Fibroblast of skin of scalp (primary cell): ENCODE measurements around the gene COMMD4. TPM values are rescaled to one million over a fixed set of nuclear protein-coding genes. Genes with fewer than 3 reads are reported as not detected.
"Not testable (repeated sequence)": the region's sequence is repeated elsewhere in the genome, so short reads cannot be mapped to it uniquely, and the experiment has no call there.

Source experiments
- DNase-seq: peaks from one replicate; pipeline ENCODE4 v3.0.0-alpha.2; 2013
- polyA plus RNA-seq, 2 experiments: library from polyadenylated mRNA; unstranded; fragments of 120-200 nt; gene quantifications; one replicate each; pipeline ENCODE4 v1.2.1, GENCODE V29; 2013; ENCODE audit not compliant: insufficient read length in 2 of 2

COMMD4 gene
- 71.6 TPM for polyA plus RNA-seq (2013, experiment 1 of 2; ENCODE audit: insufficient read length)
- 63.2 TPM for polyA plus RNA-seq (2013, experiment 2 of 2; ENCODE audit: insufficient read length)

DNA sequence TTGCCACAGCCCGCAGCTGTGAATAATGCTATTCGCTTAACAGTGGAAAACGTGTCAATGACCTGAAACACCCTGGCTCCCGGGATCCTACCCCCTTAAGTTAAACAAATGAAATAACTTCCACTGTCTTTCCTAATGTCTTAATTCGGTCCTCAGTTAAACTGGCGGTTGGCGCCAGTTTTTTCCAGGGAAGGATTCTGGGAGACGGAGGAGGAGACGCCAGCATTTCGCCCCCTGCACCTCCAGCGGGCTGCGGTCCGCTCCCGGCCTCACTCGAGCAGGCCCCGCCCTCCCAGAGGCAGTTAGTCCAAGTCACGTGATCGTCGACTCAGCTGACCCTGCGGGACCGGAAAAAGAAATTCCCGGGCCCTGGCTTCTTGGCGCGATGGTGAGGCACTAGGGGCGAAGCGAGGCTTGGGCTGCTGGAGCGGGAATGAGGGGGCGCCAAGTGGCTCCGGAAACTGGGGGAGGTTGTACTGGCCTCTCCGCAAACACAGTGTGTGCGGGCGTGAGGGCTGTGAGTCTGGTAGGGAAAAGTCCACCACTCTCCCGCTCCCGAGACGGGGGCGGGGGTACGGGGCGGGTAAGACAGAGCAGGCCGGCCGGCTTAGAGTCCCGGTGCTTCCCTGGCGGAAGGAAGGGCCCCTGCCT lies at the start of gene COMMD4:
COMMD4 (plus strand) TSS at position 359 of the 651 bp plus-strand sequence; CDS start at position 386, 27 bp downstream.
- DNase-seq: peak; percentile 98

DNA sequence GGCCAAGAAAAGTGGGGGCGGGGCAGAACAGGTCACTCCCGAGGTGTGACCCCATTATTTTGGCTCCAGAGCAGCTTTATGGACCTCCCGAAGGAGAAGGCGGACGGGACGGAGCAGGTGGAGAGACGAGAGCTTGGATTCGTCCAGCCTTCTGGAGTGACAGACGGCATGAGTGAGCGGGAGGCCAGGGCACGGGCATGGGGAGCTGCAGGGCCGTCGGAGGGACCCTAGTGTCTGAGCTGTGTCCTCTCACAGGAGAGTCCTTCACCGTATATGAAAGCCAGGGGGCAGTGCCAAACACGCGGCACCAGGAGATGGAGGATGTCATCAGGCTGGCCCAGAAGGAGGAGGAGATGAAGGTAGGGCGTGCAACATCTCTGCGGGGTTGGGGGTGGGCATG lies 42.2 kb upstream of the COMMD4 start:
- not testable (repeated sequence) for DNase-seq

DNA sequence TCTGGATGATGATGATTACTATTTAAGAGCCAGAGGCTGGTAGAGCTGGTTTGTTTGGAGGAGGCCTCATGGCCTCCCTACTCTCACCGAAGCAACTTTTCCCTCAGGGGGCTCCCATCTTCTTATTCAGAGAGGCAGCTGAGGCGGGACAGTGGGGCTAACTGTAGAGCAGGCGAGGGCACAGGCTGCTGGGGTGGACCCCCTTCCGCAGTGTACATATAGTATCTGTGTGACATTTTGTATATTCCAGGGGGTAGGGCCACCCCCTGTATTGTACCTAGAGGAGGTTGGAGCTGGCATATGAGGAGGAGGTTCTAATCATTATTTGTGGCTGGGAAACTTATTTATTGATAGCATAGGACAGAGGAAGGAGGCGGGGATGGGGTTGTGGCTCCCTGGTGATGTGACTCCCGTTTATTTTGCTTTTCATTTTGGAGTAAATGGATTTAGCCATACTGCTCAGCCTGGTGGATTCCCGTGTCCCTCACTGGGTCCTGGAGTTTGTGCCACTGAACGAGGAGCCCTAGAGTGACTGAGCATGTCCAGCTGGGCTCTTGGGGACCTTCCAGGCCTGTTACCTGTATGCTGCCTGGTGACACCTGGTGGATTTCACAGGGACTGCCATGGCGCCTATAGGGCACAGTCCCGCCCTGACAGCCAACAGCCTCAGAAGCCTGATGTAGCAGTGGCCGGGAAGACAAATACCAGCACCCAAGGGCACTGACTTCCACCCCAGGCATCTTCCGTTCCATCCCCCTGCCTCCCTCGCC lies 37.1 kb upstream of the COMMD4 start:
- DNase-seq: not testable (repeated sequence)

DNA sequence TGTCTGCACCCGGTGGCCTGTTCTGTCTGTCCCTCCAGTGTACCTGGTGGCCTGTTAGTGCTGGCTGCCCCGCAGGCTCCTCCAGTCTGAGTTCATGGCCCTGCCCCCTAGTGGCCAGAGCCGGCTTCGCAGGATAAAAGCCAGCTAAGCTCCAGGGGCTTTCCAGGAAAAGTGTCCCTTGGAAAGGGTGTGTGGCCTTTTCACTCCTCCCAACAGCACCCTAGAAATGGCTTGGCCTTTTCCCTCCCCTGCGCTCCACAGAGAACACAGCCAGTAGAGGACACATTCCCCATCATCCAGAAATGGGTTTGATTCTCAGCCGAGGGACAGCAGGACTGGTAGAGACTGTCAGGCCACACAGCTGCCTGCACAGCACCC lies 36.6 kb upstream of the COMMD4 start:
- DNase-seq: not testable (repeated sequence)

DNA sequence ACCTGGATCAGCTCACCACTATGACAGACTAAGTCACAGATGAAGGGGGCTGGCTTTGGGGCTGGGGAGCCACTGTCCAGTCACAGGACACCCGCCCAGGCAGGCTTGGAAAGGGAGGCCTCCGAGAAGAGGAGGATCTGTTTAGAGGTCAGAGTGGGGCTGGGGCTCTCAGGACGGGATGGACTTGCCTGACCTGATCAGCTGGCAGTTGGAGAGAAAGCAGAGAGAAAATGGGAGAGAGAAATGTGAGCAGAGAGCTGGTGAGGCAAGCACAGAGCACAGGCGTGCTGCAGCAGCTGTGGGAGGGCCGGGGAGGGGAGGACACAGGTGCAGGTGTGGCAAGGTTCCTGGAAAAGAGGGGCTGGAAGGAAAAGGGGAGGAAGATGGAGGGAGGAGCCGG lies 35.8 kb upstream of the COMMD4 start:
- DNase-seq: not testable (repeated sequence)

DNA sequence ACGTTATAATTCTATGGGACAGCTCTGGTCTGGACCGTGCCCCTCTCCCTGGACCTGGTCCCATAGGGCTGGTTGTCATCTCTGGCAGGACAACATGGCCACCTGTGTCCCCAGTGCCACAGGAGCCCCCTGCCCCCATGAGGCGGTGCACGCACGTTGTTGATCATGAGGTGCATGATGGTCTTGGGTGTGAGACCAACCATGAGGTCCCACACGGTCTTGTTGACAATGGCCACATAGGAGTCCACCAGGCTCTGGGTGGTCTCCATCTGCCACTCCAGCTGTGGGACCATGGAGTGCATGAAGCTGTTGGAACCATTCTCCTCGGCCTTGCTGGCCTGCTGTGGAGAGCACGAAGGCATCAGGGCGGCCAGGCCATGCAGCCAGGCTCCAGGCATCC lies 33.5 kb upstream of the COMMD4 start:
- no peak for DNase-seq

DNA sequence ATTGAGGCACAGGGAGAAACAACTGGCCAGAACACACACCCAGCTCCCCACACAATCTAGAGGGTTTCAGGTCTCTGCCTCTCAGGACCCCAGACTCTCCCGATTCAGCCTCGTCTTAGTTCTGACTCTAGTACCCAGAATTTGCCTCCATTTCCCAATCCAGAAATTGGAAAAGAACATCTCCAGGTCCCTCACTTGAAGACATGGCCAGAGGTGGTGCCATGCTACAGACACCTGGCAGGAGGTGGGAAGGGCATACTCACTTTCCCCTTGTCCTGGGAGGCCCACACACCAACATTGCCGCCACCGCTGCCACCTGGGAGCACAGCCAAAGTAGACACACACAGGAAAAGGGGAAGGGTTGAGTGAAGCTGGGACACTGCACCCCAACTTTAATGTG lies 33.1 kb upstream of the COMMD4 start:
- not testable (repeated sequence) for DNase-seq

DNA sequence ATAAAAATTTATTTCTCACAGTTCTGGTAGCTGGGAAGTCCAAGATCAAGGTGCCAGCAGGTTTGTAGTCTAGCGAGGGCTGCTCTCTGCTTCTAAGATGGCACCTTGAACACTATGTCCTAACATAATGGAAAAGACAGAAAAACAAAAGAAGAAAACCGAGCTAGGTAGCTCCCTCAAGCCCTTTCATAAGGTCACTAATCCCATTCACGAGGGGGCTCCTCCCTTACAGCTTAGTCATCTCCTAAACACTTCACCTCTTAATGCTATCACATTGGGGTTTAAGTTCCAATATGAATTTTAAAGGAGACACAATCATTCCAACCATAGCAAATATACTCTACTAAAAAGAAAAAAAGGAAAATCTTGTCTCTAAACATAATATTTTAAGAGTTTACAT lies 29.7 kb upstream of the COMMD4 start:
- DNase-seq: no peak

DNA sequence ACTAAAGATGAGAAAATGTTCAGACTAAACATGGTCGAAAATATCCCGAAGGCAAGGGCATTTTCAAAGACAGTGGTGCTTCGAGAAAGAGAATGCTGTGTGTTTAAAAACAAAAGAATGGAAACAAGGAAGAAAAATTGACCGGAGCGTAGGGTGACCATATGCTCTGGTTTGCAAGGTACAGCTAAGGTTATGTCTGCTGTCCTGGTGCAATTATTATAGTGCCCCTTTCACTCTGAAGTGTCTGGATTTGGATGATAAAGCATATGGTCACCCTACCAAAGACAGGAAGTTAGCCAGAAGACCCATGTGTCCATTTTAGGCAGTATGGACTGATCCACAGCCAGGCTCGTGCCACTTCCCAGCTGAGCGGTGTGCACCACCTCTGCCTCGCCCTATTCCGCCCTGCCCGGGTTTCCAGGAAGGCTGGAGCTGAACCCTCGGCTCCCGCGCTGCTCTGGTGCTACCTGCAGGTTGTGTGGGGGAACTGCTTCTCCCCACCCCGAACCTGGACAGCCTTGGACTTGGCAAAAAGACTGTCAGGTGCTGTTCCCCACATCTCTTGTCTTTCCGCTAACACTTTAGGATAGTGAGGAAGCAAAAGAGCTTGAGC lies 28.0 kb upstream of the COMMD4 start:
- peak; percentile 15 for DNase-seq

DNA sequence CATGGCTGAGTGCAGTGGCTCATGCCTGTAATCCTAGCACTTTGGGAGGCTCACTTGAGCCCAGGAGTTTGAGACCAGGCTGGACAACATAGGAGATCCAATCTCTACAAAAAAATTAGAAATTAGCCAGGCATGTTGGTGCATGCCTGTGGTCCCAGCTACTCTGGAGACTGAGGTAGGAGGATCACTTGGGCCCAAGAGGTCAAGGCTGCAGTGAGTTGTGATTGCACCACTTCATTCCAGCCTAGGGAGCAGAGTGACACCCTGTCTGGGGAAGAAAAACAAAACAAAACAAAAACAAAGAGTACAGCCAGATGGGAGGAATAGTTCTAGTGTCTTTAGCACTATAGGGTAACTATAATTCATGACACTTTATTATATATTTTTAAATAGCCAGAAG lies 26.2 kb upstream of the COMMD4 start:
- DNase-seq: peak; percentile 13

DNA sequence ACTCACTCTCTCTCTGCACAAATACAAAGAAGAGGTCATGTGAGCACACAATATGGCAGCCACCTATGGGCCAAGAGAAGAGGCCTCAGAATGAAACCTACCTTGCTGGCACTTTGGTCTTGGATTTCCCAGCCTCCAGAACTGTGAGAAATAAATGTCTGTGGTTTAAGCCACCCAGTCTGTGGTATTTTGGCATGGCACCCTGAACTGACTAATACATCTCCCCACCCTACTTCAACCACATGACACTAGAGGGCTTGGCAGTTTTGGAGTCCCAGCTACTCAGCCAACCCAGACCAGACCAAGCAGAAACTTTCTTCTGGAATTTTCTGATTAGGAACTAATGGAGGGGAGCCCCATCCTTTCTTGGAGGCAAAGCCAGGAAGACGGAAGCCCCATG lies 23.3 kb upstream of the COMMD4 start:
- peak; percentile 48 for DNase-seq

DNA sequence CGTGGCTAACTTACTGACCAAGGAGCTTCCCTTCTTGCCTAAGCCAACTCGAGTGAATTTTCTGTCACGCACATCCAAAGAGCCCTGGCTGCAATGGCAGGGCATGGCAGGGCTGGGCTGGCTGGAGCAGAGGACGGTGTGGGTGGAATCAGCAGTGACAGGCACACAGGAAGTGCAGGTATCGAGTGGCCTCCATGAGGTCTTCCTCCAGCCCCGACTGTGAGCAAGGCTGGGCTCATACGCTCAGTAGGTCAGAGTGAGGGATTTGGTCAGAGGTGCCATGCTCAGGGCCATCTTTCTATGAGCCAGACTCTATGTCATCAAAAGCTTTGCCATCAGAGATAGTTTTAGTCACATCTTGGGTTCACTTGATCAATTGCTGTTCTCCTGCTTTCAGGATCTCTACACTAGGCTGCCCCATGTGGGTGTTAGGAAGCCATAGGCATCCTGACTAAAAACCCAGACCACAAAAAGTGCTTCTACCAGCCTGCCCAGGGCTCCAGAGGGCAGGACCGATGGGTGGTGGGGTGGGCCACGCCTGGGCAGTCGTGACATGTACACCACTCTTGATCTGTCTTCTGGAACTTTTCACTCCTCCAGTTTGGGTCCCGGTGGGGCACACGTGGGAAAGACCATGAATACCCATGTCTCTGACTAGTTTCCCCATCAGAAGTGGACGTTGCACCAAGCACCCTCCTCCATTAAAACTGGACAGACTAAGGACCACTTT lies 22.6 kb upstream of the COMMD4 start:
- no peak for DNase-seq

DNA sequence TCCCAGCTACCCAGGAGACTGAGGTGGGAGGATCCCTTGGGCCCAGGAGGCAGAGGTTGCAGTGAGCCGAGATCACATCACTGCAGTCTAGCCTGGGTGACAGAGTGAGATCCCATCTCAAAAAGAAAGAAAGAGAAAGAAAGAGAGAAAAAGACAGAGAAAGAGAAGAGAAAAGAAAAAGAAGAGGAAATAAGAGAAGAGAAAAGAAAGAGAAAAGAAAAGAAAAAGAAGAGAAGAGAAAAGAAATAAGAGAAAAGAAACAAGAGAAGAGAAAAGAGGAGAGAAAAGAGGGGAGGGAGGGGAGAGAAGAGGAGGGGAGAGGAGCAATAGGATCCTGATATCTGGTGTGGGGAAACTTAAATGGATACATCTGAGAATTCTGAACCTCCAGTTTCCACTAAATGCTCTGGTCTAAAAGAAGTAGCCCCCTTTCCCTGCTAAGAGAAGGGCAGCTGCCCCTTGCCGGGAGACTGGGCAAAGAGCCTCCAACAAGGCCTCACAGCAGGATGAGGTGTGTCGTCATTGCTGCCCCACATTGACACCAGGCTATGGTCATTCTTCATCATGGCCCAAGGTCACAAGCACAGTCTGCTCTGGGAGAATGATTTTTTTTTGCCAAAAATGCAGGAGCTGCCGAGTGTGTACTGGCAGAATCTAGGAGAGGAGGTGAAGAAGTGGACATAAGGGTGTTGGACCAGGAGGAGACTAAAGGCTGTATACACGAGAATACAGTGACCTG lies 21.1 kb upstream of the COMMD4 start:
- no peak for DNase-seq

DNA sequence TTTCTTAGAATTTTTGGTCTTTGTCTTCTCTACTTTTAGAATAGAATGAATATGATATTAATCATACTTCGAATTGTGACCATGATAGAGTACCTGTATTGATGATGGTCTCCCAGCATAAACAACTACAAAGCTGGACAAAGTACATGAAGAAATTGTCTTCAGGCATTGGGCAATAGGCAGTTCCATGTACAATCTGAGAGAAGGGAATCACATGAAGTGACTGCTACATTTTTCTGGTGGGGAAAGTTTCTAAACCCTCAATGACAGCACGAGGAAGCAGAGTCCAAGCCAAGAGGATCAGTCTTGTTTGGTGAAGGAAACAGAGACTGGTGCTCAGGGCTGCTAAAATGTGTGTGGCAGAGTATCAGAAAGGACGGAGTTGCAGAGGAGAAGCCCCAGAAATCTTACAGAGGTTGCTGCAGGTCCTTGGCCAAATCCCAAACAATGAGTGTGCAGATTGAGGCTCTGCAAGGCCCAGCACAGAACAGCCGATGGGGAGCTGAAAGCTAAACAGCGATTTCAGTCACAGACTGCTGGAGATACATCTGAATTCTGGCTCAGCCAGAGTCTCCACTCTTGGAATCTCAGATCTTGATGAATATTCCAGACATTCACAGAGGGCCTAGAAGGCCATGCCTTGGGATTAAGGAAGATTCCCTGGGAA lies 16.5 kb upstream of the COMMD4 start:
- DNase-seq: not testable (repeated sequence)

DNA sequence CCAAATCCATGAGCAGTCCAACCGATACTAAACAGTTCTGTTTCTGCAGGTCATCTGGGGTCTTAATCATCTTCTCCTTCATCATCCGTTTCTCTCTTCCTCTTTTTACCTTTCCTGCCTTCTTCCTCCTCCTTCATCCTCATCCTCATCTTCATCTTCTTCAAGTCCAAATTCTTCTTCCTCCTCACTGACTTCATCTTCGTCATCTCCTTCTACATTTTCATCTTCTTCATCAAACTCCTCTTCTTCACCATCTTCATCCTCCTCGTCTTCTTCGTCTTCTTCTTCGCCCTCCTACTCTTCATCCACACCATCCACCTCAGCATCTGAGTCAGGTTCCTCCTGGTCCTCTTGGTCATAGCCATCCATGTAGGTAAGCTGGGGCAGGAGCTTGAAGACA lies 14.2 kb upstream of the COMMD4 start:
- DNase-seq: no peak

DNA sequence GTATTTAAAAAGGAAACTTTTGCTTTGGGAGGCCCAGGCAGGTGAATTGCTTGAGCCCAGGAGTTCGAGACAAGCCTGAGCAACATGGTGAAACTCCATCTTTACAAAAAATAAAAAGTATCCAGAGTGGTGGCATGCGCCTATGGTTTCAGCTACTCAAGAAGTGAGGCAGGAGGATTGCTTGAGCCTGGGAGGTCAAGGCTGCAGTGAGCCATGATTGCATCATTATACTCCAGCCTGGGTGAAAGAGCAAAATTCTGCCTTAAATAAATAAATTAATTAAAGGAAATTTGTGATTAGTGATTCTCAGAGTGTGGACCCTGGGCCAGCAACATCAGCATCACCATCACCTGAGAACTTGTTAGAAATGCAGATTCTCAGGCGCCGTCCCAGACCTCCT lies 9.9 kb upstream of the COMMD4 start:
- DNase-seq: no peak

DNA sequence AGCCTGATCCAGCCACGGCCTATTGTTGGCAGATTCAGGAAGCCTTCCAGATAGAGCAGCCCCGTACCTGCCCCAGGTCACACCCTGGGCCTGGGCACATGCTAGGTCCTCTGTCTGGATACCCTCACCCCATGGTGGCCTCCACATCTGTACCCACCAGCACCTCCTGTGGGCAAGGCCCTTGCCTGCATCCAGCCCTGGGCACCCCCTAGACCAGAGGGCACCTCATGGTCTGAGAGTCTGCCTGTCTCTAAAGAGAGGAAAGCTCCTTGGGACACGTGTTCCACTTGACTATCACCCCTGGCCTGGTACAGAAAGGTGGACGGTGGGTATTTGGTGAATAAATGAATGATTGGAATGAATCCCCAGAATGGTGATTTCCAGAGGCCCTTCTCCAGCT lies 8.9 kb upstream of the COMMD4 start:
- DNase-seq: no peak

DNA sequence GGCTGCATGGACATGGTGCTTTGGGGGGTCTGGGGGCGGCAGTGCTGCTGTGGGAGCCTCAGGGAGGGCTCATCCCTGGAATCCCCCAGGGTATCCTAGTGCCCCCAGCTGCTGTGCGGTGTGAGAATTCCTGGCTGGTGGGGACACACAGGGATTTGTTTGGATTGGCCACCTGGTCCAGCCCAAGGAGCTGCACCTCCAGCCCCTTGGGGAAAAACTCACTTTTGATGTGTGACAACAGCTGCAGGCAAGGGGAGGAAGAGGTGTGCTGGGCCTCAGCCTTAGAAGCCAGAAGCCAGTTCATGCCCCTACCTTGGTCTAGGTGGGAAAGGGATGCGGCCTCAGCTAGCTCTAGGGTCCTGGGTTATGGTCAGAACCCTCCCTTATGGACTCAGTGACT lies 8.4 kb upstream of the COMMD4 start:
- DNase-seq: no peak

DNA sequence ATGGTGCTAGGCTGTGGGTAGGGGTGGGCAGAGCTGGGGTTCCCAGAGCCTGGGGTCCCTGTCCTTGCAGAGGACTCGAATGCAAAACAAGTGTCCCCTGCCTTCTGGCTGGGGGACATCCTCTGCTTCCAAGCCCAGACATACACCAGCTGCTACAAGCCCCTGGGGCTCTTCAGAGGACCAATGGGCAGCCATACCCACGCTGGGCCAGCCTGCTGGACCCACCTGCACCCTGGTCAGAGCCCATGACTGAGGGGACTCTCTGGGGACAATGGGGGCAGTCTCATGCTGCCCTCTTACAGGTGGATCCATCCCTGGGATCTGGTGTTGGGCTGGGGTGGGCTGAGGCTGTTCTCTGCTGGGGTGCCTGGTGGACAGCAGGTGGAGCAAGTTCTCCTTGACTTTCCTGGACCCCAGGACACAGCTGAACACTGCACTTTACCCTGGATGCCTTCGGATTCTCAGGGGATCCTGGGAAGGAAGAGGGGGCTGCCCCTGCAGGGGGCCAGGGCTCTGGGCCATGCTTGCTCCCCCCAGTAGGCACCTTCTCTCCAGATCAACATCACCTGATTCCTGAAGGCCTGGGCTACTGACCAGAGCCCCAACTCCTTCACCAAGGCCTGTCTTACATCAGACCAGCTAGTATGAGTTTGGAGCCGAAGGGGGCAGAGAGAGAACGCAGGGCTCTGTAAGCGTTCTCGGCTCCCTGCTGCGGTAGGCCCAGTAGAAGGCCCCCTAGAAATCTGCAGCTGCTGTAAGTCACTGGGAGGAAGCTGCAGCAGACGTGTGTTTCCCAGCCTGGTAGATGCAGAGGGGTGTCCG lies 7.2 kb upstream of the COMMD4 start:
- no peak for DNase-seq

DNA sequence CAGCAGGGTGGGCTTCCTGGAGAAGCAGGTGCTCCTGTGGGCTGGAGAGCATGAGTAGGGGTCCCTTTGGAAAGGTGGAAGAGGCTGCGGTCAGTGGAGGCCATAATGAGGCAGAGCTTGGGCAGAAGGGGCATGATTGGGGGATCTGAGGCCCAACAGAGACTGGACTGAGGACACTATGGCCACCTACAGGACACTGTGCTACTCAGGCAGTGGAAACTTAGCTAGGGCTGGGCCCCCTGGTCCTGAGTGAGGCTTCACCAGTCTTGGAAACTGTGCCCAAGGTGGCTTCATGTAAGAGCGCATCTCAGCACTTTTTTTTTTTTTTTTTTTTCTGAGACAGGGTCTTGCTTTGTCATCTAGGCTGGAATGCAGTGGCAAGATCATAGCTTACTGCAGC lies 6.3 kb upstream of the COMMD4 start:
- DNase-seq: no peak

DNA sequence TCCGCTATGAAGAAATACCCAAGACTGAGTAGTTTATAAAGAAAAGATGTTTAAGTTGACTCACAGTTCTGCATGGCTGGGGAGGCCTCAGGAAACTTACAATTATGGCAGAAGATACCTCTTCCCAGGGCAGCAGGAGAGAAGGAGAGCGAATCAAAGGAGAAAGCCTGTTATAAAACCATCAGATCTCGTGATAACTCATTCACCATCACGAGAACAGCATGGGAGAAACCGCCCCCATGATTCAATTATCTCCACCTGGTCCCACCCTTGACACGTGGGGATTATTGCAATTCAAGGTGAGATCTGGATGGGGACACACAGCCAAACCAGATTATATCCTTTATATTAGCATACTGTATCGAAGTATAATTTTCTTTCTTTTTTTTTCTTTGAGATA lies 3.8 kb upstream of the COMMD4 start:
- DNase-seq: not testable (repeated sequence)
